ENCODE data around the gene RREB1. TPM values are rescaled to one million over a fixed set of nuclear protein-coding genes. Genes with fewer than 3 reads are reported as not detected.

Gene RREB1
- polyA plus RNA-seq, 1 donor from 2014 or later = not detected

- Histone ChIP-seq H3K4me2 (ENCODE audit: low read length) (peak overlapping the region; percentile 94), H3F3A (ENCODE audit: insufficient read depth, low read length, poor library complexity, severe bottlenecking) (no peaks in the 10 kb centered on the region), H3K27me3 (ENCODE audit: insufficient read depth, low read depth, low read length) (peaks cover 78% of the 10 kb centered on the region), H3K9ac (ENCODE audit: low read length) (no peak overlapping the region), H3K4me3 (ENCODE audit: low read length) (peak overlapping the region; percentile 87), H2AFZ (ENCODE audit: low read depth, low read length) (no peak overlapping the region), H3K9me3 (ENCODE audit: low read length) (no peaks in the 10 kb centered on the region), H3K79me2 (replicated peaks; ENCODE audit: insufficient read depth, low read length) (no peaks in the 10 kb centered on the region), H3K27ac (ENCODE audit: low read length) (no peak overlapping the region), H4K20me1 (ENCODE audit: insufficient read depth) (no peaks in the 10 kb centered on the region), H3K36me3 (ENCODE audit: insufficient read depth, low read length) (no peaks in the 10 kb centered on the region), H3K9me2 (ENCODE audit: insufficient read depth, low read length) (no peaks in the 10 kb centered on the region)
- TF ChIP-seq CTCF (IDR thresholded peaks at IDR 0.05; ENCODE audit: poor library complexity, severe bottlenecking) (no peak), REST (IDR thresholded peaks at IDR 0.05; ENCODE audit: borderline replicate concordance) (no peak), MXI1 (conservative IDR thresholded peaks at IDR 0.05; ENCODE audit: poor library complexity, severe bottlenecking) (no peak), POLR2AphosphoS5 (IDR thresholded peaks at IDR 0.05) (no peak), SMC3 (conservative IDR thresholded peaks at IDR 0.05; ENCODE audit: poor library complexity) (no peak), EZH2 (IDR thresholded peaks at IDR 0.05; ENCODE audit: borderline replicate concordance, insufficient read depth, low read length, poor library complexity, severe bottlenecking) (no peak), TAF1 (IDR thresholded peaks at IDR 0.05; ENCODE audit: low read depth) (no peak), EP300 (conservative IDR thresholded peaks at IDR 0.05; ENCODE audit: poor library complexity, severe bottlenecking) (no peak), RAD21 (conservative IDR thresholded peaks at IDR 0.05) (no peak)
Measured at GRCh38 chr6:7108196-7108963, 619 bp downstream of the RREB1 start.

- no peak overlapping the region for H3K9ac ChIP-seq (ENCODE audit: low read length)
Measured at GRCh38 chr6:7108964-7109836, 1.4 kb downstream of the RREB1 start.

More at GRCh38 chr6:7108964-7109836, 1.4 kb downstream of the RREB1 start:
- Histone ChIP-seq H3K4me2 (ENCODE audit: low read length) (no peak overlapping the region), H3K79me2 (replicated peaks; ENCODE audit: insufficient read depth, low read length) (no peaks in the 10 kb centered on the region), H3F3A (ENCODE audit: insufficient read depth, low read length, poor library complexity, severe bottlenecking) (no peaks in the 10 kb centered on the region), H3K9me2 (ENCODE audit: insufficient read depth, low read length) (no peaks in the 10 kb centered on the region), H3K4me3 (ENCODE audit: low read length) (peak overlapping the region; percentile 87), H3K36me3 (ENCODE audit: insufficient read depth, low read length) (no peaks in the 10 kb centered on the region), H3K9me3 (ENCODE audit: low read length) (no peaks in the 10 kb centered on the region), H3K27ac (ENCODE audit: low read length) (no peak overlapping the region), H3K27me3 (ENCODE audit: insufficient read depth, low read depth, low read length) (peaks cover 83% of the 10 kb centered on the region), H4K20me1 (ENCODE audit: insufficient read depth) (no peaks in the 10 kb centered on the region), H2AFZ (ENCODE audit: low read depth, low read length) (no peak overlapping the region)
- no peak for TF ChIP-seq REST (IDR thresholded peaks at IDR 0.05; ENCODE audit: borderline replicate concordance)
- TF ChIP-seq EP300 (conservative IDR thresholded peaks at IDR 0.05; ENCODE audit: poor library complexity, severe bottlenecking) = no peak
- no peak for TF ChIP-seq MXI1 (conservative IDR thresholded peaks at IDR 0.05; ENCODE audit: poor library complexity, severe bottlenecking)
- no peak for TF ChIP-seq RAD21 (conservative IDR thresholded peaks at IDR 0.05)
